ENCODE data around the gene THSD7A. TPM values are rescaled to one million over a fixed set of nuclear protein-coding genes. Genes with fewer than 3 reads are reported as not detected.

The THSD7A gene
- polyA plus RNA-seq, 1 donor from 2014 or later = 18.5 TPM

DNA sequence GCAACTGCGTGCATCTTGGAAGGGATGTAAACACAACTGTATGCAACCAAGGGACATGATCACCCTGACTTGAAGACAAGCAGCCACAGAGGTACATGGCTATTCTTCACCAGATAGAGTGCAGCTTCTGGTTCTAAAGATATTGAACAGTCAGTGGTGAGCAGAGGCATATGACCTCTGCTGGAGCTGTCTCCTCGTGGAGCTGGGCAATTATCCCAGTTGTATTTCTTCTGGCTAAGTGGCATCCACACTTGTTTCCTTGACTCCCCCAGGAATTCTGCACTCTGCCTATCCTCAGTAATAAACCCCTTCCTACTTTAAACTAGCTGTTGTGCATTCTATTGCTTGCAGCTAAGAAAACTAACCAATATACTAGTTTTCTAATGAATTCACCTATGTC, 216.8 kb downstream of the THSD7A start:
- Histone ChIP-seq H3K4me2 (ENCODE audit: low read length) (no peak overlapping the region), H2AFZ (ENCODE audit: low read depth, low read length) (no peak overlapping the region), H3K9me3 (ENCODE audit: low read length) (no peaks in the 10 kb centered on the region), H3K27me3 (ENCODE audit: insufficient read depth, low read depth, low read length) (no peaks in the 10 kb centered on the region), H3K27ac (ENCODE audit: low read length) (no peak overlapping the region), H3K4me3 (ENCODE audit: low read length) (no peak overlapping the region), H3K9ac (ENCODE audit: low read length) (no peak overlapping the region), H3F3A (ENCODE audit: insufficient read depth, low read length, poor library complexity, severe bottlenecking) (no peaks in the 10 kb centered on the region), H3K79me2 (replicated peaks; ENCODE audit: insufficient read depth, low read length) (no peaks in the 10 kb centered on the region), H3K36me3 (ENCODE audit: insufficient read depth, low read length) (no peaks in the 10 kb centered on the region), H3K9me2 (ENCODE audit: insufficient read depth, low read length) (no peaks in the 10 kb centered on the region), H4K20me1 (ENCODE audit: insufficient read depth) (no peaks in the 10 kb centered on the region)
- no peak for TF ChIP-seq POLR2AphosphoS5 (IDR thresholded peaks at IDR 0.05)
- TF ChIP-seq EZH2 (IDR thresholded peaks at IDR 0.05; ENCODE audit: borderline replicate concordance, insufficient read depth, low read length, poor library complexity, severe bottlenecking) = no peak
- no peak for TF ChIP-seq MXI1 (conservative IDR thresholded peaks at IDR 0.05; ENCODE audit: poor library complexity, severe bottlenecking)
- TF ChIP-seq RAD21 (conservative IDR thresholded peaks at IDR 0.05) = no peak
- no peak for TF ChIP-seq TAF1 (IDR thresholded peaks at IDR 0.05; ENCODE audit: low read depth)
- TF ChIP-seq, protein P1, sequence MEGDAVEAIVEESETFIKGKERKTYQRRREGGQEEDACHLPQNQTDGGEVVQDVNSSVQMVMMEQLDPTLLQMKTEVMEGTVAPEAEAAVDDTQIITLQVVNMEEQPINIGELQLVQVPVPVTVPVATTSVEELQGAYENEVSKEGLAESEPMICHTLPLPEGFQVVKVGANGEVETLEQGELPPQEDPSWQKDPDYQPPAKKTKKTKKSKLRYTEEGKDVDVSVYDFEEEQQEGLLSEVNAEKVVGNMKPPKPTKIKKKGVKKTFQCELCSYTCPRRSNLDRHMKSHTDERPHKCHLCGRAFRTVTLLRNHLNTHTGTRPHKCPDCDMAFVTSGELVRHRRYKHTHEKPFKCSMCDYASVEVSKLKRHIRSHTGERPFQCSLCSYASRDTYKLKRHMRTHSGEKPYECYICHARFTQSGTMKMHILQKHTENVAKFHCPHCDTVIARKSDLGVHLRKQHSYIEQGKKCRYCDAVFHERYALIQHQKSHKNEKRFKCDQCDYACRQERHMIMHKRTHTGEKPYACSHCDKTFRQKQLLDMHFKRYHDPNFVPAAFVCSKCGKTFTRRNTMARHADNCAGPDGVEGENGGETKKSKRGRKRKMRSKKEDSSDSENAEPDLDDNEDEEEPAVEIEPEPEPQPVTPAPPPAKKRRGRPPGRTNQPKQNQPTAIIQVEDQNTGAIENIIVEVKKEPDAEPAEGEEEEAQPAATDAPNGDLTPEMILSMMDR (IDR thresholded peaks at IDR 0.05; ENCODE audit: poor library complexity, severe bottlenecking) = no peak
- TF ChIP-seq SMC3 (conservative IDR thresholded peaks at IDR 0.05; ENCODE audit: poor library complexity) = no peak
- no peak for TF ChIP-seq EP300 (conservative IDR thresholded peaks at IDR 0.05; ENCODE audit: poor library complexity, severe bottlenecking)
- TF ChIP-seq, protein P2, sequence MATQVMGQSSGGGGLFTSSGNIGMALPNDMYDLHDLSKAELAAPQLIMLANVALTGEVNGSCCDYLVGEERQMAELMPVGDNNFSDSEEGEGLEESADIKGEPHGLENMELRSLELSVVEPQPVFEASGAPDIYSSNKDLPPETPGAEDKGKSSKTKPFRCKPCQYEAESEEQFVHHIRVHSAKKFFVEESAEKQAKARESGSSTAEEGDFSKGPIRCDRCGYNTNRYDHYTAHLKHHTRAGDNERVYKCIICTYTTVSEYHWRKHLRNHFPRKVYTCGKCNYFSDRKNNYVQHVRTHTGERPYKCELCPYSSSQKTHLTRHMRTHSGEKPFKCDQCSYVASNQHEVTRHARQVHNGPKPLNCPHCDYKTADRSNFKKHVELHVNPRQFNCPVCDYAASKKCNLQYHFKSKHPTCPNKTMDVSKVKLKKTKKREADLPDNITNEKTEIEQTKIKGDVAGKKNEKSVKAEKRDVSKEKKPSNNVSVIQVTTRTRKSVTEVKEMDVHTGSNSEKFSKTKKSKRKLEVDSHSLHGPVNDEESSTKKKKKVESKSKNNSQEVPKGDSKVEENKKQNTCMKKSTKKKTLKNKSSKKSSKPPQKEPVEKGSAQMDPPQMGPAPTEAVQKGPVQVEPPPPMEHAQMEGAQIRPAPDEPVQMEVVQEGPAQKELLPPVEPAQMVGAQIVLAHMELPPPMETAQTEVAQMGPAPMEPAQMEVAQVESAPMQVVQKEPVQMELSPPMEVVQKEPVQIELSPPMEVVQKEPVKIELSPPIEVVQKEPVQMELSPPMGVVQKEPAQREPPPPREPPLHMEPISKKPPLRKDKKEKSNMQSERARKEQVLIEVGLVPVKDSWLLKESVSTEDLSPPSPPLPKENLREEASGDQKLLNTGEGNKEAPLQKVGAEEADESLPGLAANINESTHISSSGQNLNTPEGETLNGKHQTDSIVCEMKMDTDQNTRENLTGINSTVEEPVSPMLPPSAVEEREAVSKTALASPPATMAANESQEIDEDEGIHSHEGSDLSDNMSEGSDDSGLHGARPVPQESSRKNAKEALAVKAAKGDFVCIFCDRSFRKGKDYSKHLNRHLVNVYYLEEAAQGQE (IDR thresholded peaks at IDR 0.05; ENCODE audit: borderline replicate concordance) = no peak

DNA sequence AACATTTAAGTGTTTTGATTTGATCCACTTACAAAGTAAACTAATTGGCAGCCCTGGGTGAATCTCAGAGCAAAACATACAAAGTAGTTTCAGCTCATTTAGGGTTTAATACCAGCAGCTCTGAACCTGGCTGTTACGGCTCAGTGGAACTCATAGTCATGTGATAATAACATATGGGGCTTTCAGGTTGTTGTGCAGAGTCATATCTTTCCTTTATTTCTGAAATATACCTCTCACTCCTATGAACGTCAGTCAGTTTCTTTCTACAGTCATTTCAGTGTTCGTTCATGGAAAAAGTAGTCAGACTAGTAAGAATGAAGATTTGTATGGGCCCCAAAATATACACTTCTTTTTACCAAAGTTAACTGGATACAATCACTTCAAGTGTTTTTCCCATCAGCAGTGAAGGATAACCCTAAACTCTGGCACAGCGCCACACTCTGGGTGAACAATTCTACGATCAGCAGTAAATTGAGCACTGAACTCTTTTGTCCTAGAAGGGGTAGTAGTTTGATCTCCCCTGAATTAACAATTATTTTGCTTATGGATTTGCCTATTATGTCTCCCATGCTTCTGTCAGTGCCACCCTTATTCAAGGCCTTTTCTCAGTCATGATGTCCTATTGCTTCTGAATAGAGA, 218.6 kb downstream of the THSD7A start:
- Histone ChIP-seq H3K9ac (ENCODE audit: low read length) (no peak overlapping the region), H3K4me3 (ENCODE audit: low read length) (no peak overlapping the region), H3K79me2 (replicated peaks; ENCODE audit: insufficient read depth, low read length) (no peaks in the 10 kb centered on the region), H3K27ac (ENCODE audit: low read length) (no peak overlapping the region), H4K20me1 (ENCODE audit: insufficient read depth) (no peaks in the 10 kb centered on the region), H3K9me3 (ENCODE audit: low read length) (no peaks in the 10 kb centered on the region), H3K36me3 (ENCODE audit: insufficient read depth, low read length) (no peaks in the 10 kb centered on the region), H3K9me2 (ENCODE audit: insufficient read depth, low read length) (no peaks in the 10 kb centered on the region), H3F3A (ENCODE audit: insufficient read depth, low read length, poor library complexity, severe bottlenecking) (no peaks in the 10 kb centered on the region), H2AFZ (ENCODE audit: low read depth, low read length) (no peak overlapping the region), H3K4me2 (ENCODE audit: low read length) (no peak overlapping the region), H3K27me3 (ENCODE audit: insufficient read depth, low read depth, low read length) (no peaks in the 10 kb centered on the region)
- no peak for TF ChIP-seq POLR2AphosphoS5 (IDR thresholded peaks at IDR 0.05)
